NT2/D1 (cell line): Measurements from ENCODE around the gene CCDC144A.
"Not testable (repeated sequence)": the region's sequence is repeated elsewhere in the genome, so short reads cannot be mapped to it uniquely, and the experiment has no call there.

Source experiments
- DNase-seq: peaks from one replicate; pipeline ENCODE4 v3.0.0-alpha.2; 2011; ENCODE audit warnings: low read depth, low spot score
- H3K27me3 ChIP-seq: 2 replicates; pipeline ENCODE4 v1.6.0; 2011; ENCODE audit warnings: mild to moderate bottlenecking; ENCODE audit not compliant: insufficient read length, insufficient read depth
- H3K36me3 ChIP-seq: 2 replicates; pipeline ENCODE4 v1.6.1; 2011; ENCODE audit warnings: mild to moderate bottlenecking, low read length, mixed read lengths; ENCODE audit not compliant: insufficient read depth, insufficient read length
- H3K4me1 ChIP-seq: 2 replicates; pipeline ENCODE4 v1.5.1; 2011; ENCODE audit not compliant: insufficient read depth, insufficient read length
- H3K4me3 ChIP-seq: 2 replicates; pipeline ENCODE4 v1.5.1; 2011; ENCODE audit warnings: low read depth; ENCODE audit not compliant: insufficient read length
- H3K9ac ChIP-seq: 2 replicates; pipeline ENCODE4 v1.6.0; 2011; ENCODE audit warnings: low read depth; ENCODE audit not compliant: insufficient read length
- H3K9me3 ChIP-seq: 2 replicates; pipeline ENCODE4 v1.5.1; 2011; ENCODE audit warnings: mild to moderate bottlenecking, low read length; ENCODE audit not compliant: insufficient read depth
- SUZ12 ChIP-seq: IDR thresholded peaks from 2 replicates; pipeline ENCODE4 v1.6.1; 2011; ENCODE audit not compliant: insufficient read length, insufficient read depth; ENCODE audit errors: extremely low read depth
- YY1 ChIP-seq: IDR thresholded peaks from 2 replicates; pipeline ENCODE4 v1.6.1; 2011; ENCODE audit not compliant: insufficient read length, insufficient read depth
- ZNF274 ChIP-seq: IDR thresholded peaks from 2 replicates; pipeline ENCODE4 v1.6.1; 2011; ENCODE audit warnings: mild to moderate bottlenecking, low read depth, low read length

Gene CCDC144A

GRCh38 chr17:16790313-16790871 is 100.4 kb downstream of the CCDC144A start:
- not testable (repeated sequence) for H3K36me3 ChIP-seq, DNase-seq, H3K4me3 ChIP-seq, H3K9ac ChIP-seq, H3K27me3 ChIP-seq, H3K9me3 ChIP-seq, H3K4me1 ChIP-seq

- not testable (repeated sequence) for H3K9ac ChIP-seq, H3K4me1 ChIP-seq, H3K36me3 ChIP-seq, H3K4me3 ChIP-seq, DNase-seq, H3K9me3 ChIP-seq, H3K27me3 ChIP-seq
Measured at GRCh38 chr17:16794215-16794614, 104.2 kb downstream of the CCDC144A start.

GRCh38 chr17:16795894-16796293 is 105.9 kb downstream of the CCDC144A start:
- H3K4me1 ChIP-seq, H3K27me3 ChIP-seq, DNase-seq, H3K9me3 ChIP-seq, H3K36me3 ChIP-seq, H3K9ac ChIP-seq, H3K4me3 ChIP-seq: not testable (repeated sequence)

- not testable (repeated sequence) for H3K9ac ChIP-seq, H3K4me3 ChIP-seq, H3K27me3 ChIP-seq, DNase-seq, H3K9me3 ChIP-seq, H3K4me1 ChIP-seq, H3K36me3 ChIP-seq
Measured at GRCh38 chr17:16804851-16805250, 114.8 kb downstream of the CCDC144A start.

- not testable (repeated sequence) for H3K9ac ChIP-seq, H3K4me1 ChIP-seq, H3K9me3 ChIP-seq, DNase-seq, H3K36me3 ChIP-seq, H3K4me3 ChIP-seq, H3K27me3 ChIP-seq
Measured at GRCh38 chr17:16806599-16806998, 116.6 kb downstream of the CCDC144A start.

- not testable (repeated sequence) for H3K9me3 ChIP-seq, H3K9ac ChIP-seq, H3K36me3 ChIP-seq, H3K27me3 ChIP-seq, DNase-seq, H3K4me3 ChIP-seq, H3K4me1 ChIP-seq
Measured at GRCh38 chr17:16807620-16808019, 117.6 kb downstream of the CCDC144A start.

GRCh38 chr17:16810236-16810635 is 120.2 kb downstream of the CCDC144A start:
- not testable (repeated sequence) for H3K36me3 ChIP-seq, H3K4me1 ChIP-seq, H3K4me3 ChIP-seq, DNase-seq, H3K27me3 ChIP-seq, H3K9ac ChIP-seq, H3K9me3 ChIP-seq

GRCh38 chr17:16812126-16812525 is 122.1 kb downstream of the CCDC144A start:
- H3K9ac ChIP-seq, H3K9me3 ChIP-seq, H3K36me3 ChIP-seq, H3K4me1 ChIP-seq, H3K4me3 ChIP-seq, H3K27me3 ChIP-seq: not testable (repeated sequence)
- DNase-seq = peak; percentile 8

- no peaks in the 10 kb centered on the region for H3K4me1 ChIP-seq
- no peak overlapping the region for H3K4me3 ChIP-seq
- H3K36me3 ChIP-seq = no peaks in the 10 kb centered on the region
- no peak for DNase-seq
- H3K27me3 ChIP-seq = no peaks in the 10 kb centered on the region
- TF ChIP-seq ZNF274 (no peak), YY1 (no peak), SUZ12 (no peak)
- H3K9me3 ChIP-seq = no peaks in the 10 kb centered on the region
- H3K9ac ChIP-seq = no peak overlapping the region
Measured at GRCh38 chr17:16814439-16814838, 124.4 kb downstream of the CCDC144A start.
